Hepatic stellate cell (primary cell): Measurements from ENCODE around the gene TAP2.
A peak's percentile ranks its signal among the peaks of the same experiment; 100 is the strongest.
"Not testable (repeated sequence)": the region's sequence is repeated elsewhere in the genome, so short reads cannot be mapped to it uniquely, and the experiment has no call there.

Source experiments
- DNase-seq: peaks from one replicate; pipeline ENCODE4 v3.0.0; 2011; ENCODE audit warnings: low spot score

TAP2 gene

DNA sequence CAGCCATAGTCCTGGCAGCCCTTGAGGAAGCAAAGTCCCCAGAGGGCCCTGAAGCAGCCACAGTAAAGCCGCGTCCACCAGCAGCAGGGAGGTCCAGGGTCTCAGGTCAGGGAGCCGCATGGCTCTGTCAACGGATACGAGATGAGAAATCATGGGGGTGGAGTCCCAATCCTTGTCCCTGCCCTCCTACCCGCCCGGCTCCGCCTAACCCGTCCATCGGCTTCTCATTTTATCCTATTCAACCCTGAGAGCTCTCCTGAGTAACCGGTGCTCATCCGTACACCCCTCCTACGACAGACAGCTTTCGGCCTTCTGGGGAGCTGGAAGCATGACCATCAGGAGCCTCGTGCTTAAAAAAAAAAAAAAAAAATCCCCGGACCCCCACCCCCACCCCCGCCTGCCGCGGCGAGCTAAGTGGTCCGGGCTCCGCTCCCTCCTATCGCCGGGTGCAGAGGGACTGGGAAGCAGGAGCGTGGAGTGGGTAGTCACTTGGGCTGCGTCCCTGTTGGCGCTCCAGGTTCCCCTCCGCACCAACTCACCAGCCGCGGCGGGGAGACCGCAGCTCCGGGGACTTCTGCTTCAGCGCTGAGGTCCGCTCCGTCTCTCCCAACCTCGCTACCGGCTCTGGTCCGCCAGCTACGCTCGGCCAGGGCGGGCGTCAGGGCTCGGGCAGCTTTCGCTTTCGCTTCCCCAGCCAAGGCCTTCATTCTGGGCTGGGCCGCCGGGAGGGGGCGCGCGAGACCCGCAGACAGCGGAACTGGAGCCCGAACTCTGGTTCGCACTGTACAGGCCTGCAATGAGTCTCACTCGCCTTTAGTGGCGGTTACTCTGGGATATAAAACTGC, at the start of gene TAP2:
Gene TAP2 (minus strand): TSS at position 626 of the 845 bp plus-strand sequence. CDS start 506 bp downstream, at position 120.
- DNase-seq, result peak; percentile 96

DNA sequence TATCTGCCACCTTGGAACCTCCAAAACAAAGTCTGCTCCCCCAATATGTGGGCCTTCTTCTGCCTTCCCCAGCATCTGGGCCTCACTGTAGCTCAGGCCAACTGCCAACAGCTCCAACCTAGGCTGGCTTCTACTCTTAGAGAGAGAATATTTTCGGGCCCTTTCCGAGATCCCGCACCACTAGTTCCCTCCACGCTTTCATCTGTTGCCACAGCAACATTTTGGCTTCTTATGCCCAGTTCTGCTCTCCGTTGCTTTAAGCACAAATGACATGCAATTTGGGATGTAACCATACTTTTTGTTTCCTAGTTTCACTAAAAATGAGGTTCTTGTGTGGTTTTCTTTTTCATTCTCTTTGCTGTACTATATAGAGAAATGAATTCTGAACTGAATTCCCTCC, 49.1 kb upstream of the TAP2 start:
- no peak for DNase-seq

DNA sequence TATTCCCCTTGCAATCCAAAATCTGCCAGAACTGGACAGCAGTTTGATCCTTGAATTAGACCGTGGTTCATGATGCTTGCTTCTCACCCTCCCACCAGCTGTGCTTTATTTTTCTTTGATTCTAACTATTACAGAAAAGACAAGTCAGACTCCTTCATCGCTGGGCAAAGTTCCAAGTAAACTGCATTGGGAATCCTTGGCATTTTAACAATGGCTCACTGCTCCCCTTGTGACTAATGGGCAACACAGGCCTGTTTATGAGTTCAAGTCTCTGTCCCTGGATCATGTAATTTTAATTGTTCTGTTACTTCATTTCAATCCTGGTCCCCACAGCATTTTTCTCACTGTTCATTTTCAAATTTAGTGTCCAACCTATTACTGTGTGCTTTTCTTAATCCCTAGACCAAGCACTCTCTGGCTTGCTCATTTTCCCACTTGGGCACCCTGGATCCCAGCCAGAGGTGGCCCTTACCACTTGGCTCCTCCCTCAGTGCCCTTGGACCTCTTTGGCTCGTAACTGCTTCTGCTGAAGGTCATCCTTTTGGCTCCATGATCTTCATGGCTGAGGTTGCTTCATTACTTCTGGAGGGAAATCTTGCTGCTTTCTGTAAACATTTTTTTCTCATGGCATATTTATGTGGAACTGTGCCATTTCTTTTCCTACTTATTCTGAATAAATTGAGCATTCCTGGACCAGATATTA, 48.3 kb upstream of the TAP2 start:
- DNase-seq, result peak; percentile 55

DNA sequence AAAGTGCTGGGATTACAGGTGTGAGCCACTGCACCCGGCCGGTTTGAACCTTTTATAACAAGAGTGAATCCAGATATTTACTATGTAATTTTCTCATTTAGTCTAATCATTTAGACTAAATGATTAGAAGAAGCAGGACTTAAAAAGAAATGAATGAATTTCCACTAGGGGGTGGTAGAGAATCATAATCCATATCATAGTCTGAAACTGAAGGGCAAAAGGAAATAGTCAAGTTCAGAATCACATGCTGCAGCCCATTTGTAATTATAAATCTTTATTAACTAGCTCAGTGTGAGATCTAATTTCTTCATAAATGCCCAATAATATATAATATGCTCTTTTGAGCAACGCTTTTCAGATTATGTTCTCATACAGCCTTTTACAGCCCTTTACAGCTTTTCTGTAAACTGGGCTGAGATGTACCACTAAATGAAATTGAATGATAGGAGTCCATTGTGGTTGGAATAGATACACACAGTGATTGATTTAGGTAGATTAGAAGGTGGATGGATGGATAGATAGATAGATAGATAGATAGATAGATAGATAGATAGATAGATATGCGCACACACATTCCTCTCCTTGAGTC, 47.3 kb upstream of the TAP2 start:
- DNase-seq, result peak; percentile 35

DNA sequence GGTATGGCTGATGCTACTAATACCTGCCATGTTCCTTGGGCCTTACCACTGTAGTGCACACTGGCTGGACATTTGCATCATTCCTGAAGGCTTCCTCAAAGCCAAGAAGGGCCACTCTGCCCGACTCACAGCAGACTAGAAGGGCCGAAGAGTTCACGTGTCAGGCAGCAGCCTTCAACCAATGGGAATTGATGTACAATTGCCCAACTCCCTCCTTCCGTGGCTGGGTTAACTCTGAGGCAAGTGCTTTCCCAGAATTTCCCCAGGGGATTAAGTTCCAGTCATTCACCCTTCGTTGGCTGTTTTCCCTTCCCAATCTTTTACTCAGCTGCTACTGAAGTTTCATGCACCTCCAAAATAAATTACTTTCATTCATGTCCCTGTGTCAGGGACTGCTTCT, 45.2 kb upstream of the TAP2 start:
- peak; percentile 62 for DNase-seq

DNA sequence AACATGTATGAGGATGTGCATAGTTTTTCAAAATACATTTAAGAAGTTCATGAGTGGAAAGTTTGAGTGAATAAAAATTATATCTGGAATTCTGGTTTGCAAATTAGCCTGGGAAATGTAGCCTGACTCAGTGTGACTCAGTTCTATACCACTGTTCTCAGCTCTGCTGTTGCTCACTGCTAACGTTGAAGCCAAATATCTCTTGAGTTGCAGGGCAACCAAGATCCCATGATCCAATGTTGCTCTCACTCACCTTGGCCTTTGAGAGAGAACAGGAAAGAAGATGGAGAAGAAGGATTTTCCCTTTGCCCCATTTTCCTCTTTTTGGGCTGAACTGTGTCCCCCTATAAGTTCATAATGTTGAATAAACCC, 44.3 kb upstream of the TAP2 start:
- DNase-seq, result peak; percentile 32

DNA sequence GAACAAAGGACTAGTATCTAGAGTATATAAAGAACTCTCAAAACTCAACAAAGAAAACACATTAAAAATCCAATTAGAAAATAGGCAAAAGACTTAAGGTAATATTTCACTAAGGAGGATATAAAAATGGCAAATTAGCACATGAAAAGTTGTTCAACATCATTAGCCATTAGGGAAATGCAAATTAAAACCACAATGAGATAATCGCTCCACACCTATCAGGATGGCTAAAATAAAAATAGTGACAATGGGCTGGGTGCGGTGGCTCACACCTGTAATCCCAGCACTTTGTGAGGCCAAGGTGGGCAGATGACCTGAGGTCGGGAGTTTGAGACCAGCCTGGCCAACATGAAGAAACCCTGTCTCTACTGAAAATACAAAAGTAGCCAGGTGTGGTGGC, 42.4 kb upstream of the TAP2 start:
- DNase-seq, result not testable (repeated sequence)

DNA sequence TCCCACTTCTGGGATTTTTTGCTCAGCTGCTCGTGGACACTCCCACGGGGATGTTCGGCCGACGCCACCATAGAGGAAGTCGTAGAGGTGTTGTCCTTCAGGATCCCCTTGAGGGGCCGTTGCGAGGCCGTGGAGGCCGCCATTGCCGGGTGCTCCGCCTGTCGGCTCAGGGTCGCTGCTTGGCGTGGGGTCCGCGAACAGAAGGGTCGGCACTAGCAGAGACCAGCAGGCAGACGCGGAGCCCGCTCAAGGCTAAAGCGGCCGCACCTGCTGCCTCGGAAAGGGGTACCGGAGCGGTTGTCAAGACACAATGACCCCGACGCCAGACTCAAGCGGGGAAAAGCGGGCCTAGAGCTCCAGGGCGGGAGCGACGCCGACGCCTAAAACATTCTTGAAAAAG, 41.2 kb upstream of the TAP2 start:
- no peak for DNase-seq

DNA sequence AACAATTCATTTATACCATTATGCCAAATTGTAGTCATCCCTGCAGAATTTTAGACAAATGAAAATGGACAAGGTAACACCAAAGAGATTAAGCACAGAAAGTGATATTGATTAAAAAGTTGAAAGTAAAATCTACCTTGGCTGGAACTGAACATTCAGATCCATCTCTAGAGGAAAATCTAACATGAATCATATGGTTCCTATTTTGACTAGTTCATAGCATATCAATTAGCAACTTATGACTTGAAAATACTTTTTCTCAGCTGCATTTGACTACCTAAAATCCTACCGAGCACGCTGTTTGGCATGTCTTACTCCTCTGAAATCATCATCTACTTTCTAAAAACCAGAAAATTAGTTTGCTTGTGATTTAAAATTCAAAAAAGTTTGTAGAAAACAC, 38.1 kb upstream of the TAP2 start:
- DNase-seq, result no peak

DNA sequence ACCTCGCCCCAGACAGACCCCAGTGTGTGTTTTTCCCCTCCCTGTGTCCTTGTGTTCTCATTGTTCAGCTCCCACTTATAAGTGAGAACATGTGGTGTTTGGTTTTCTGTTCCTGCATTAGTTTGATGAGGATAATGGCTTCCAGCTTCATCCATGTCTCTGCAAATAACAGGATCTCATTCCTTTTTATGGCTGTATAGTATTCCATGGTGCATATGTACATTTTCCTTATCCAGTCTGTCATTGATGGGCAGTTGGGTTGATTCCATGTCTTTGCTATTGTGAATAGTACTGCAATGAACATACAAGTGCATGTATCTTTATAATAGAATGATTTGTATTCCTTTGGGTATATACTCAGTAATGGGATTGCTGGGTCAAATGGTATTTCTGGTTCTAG, 35.4 kb upstream of the TAP2 start:
- not testable (repeated sequence) for DNase-seq

DNA sequence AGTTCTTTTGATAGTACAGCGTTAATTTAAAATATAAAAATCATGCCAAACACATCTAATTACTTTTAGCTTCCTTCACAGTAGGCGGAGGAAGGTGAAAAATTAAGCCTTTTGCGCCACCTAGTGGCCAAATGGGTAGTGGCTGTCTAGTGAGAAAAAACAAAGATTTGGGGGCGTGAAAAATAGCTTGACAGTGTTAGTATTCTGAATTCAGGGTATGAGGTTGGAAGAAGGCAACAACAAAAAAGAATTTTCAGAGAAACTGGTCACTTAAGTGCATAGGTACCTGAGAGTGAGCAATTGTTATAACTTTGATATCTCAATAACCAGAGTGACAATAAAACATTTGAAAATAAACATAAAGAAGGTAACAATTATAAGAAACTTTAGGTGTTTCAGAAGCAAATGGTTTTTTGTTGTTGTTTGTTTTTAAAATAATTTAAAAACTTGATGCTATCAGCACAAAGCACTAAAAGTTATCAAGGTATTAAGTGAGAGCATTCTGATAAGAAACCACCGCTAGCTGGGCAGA, 29.8 kb upstream of the TAP2 start:
- DNase-seq, result peak; percentile 35

DNA sequence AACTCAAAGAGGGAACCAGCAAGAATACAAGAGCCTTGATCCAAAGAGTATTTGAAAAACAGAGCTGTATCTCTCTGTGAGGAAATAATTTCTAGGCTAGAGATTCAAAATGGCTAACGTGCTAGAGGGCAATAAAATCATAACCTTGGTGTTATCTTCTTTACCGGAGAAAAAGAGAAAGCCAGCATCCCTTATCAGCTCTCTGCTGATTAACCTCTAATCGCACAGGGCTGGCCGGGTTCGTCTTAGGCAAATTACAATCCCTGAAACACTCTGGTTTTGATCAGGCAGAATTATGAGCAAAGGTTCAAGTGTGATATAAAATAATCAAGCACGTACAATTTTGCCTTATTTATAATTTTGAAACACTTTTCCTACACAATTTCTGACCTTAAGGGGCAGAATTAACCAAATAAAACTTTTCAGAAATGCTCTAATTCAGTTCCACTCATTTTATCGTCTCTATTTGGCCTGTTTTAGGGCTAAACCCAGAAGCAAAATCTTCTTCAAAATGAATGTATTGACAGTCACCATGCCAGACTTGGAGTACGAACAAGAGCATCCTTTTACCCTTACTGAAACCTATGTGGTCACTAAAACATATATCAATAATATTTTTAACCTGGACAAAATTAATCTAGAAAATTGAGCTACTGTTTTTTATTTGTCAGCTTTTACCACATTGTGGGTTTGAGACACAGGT, 29.2 kb upstream of the TAP2 start:
- DNase-seq, result no peak

DNA sequence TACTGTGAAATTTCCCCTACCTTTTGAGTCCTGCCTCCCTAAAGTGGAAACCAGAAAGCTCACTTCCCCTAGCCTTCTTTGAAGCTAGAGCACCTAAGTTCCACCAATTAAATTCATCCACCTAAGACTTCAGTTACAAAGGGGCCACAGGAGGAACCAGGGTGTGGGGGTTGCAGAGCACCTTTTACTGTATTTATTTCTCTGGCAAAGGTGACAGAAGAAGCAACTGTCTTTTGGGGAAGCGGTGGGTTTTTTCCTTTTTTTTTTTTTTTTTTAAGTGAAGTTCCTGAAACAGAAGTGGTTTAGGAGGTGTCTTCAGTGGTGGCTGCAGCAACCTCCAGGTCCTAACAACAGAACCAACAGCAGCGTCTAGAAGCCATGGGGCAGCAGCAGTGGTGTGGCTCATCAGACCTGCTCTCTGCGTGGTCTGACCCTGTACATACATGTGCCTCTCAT, 28.5 kb upstream of the TAP2 start:
- no peak for DNase-seq

DNA sequence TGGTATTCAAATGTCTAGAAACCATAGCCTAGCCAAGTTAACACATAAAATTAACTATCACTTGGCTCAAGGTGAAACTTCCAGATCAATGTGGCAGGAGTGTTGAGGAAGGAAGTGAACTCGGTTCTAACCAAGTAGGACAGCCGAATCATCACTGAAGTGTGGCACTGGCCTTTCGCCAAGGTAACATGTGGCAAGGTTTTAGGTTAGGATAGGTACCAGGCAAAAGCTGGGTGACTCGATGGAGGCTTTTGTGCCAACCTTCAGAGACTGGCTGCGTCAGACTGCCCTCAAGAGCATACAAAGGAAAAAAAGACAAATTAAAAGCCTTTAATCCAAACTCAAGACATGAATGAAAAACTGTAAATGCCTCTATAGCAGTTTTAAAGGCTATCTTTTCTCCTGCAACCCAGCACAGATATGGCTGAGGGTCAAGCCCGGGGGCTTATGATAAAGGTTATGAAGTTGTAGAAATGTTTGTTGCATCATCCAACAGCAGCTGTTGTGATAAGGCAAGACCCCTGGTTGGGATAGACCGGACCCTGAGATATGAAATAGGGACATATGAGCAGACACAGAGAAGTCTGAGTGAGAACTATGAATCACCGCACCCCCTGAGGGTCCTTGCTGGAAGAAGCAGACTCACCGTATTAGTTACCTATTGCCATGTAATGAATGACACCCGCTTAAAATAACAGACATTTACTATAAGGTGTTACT, 27.3 kb upstream of the TAP2 start:
- no peak for DNase-seq

DNA sequence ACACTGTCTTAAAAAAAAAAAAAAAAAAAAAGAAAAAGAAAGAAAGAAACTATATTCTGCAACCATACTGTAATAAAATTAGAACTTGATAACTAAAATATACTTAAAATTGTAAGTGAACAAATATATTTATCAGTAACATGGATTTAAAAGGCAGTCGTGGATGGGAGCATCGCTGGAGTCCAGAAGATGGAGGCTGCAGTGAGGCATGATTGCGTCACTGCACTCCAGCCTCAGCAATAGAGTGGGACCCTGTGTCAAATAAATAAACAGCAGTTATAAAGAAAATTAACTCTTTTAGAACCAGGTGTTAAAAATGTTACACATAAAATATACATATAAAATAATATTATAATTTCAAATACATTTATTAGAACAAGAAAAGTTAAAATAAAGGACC, 24.2 kb upstream of the TAP2 start:
- no peak for DNase-seq

DNA sequence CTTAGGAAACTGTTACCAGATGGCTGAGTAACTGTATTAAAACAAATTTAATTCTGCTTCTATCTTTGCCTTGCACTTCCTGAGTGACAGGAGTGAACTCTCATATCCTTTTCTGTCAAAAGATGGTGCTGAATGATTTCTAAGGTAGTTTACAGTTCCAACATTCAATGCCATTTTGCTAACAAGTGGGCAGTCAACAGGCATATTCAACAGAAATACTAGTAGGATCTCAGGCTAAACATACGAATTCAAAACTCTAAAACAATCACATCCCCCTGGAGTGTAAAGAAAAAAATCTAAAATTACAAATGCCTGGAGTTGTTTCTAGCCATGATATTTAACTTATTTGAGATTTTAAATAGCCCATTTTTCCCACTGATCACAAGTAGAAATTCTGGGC, 22.1 kb upstream of the TAP2 start:
- DNase-seq, result no peak

DNA sequence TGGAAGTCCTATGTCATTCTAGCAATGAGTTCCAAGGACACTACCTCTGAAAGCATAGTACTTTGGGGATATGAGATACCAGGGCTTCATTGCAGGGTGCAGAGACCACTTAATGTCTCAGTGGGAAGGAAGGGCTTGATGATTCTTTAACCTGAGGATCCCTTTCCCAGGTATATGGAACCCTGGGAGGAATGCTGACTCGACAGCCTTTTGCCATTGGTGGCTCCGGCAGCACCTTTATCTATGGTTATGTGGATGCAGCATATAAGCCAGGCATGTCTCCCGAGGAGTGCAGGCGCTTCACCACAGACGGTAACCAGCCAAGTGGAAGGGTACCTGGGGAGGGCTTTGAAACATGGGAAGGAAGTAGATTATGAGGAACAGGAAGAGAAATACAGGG, 19.7 kb upstream of the TAP2 start:
- DNase-seq, result no peak

DNA sequence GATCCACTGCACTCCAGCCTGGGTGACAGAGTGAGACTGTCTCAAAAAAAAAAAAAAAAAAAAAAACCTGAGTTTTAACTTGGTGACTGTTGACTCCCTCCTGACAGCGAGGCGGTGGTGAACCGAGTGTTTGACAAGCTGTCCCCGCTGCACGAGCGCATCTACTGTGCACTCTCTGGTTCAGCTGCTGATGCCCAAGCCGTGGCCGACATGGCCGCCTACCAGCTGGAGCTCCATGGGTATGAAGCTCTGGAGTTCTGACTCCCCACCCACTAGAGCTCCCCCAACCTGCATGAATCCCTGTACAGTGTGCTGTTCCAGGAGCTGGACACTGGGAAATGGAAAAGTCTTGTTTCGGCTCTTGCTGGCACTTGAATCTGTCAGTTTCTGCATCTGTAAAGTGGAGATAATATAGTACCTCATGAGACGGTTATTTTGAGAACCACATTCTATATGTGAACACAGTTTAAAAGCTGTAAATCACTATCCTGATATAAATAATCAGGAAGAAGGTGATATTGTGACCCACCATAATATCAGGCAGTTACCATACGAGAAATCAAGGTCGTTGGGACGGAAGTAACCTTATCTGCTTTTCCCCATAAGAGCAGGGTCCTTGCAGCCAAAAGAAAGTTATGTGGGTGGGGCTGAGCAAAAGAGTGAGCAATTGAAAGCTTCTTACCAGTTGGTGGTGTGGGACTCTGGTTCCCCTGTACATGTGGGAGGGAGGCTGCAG, 18.8 kb upstream of the TAP2 start:
- no peak for DNase-seq

DNA sequence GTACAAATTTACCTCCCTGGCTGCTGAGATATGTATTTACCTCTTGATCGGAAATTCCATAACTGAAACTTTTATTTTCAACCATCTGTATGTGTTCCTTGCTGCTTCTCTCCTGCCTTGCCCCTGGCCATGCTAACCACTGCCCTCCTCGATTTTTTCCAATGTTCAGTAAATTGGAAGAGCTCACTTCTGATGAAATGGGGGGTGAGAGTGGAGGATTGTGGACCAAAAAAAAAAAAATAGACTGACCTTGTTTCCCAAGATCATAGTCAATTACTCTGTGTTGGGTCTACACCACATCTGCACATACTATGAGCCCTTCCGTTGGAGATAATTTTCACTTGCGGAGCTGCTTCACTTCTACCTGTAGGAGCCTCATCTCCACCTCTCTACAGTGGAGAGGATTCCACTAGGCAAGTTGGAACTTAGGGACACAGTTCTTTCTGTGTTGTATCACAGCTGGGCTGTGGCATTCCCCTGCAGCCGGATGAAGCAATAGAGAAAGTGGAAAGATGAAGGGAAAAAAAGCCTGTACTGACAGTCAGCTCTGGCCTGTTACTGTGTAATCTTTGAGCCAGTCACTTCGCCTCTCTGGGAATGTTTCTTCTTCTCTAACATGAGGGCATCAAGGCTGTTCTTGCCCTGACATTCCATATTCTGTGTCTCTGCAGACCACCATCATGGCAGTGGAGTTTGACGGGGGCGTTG, 17.1 kb upstream of the TAP2 start:
- DNase-seq, result no peak
